Astrocyte (in vitro differentiated cells and primary cell): Measurements from ENCODE around the gene PPM1E.

Source experiments
- CTCF ChIP-seq: IDR thresholded peaks from 2 replicates; pipeline ENCODE4 v1.5.1; 2011; ENCODE audit warnings: low read depth, mild to moderate bottlenecking, inconsistent platforms, low read length, moderate library complexity; ENCODE audit not compliant: insufficient read depth
- EZH2 ChIP-seq: IDR thresholded peaks from 2 replicates; pipeline ENCODE4 v1.6.1; 2012; ENCODE audit warnings: mild to moderate bottlenecking, low read length, inconsistent platforms; ENCODE audit not compliant: insufficient read depth

- TF ChIP-seq CTCF (no peak), EZH2 (no peak)
Measured at GRCh38 chr17:58806046-58806445, 50.4 kb downstream of the PPM1E start.
